Caki2 (cell line): ENCODE measurements around the gene DTX2. TPM values are rescaled to one million over a fixed set of nuclear protein-coding genes. Genes with fewer than 3 reads are reported as not detected.
"Not testable (repeated sequence)": the region's sequence is repeated elsewhere in the genome, so short reads cannot be mapped to it uniquely, and the experiment has no call there.

Source experiments
- DNase-seq: peaks from one replicate; pipeline ENCODE4 v3.0.0-alpha.2; 2015; ENCODE audit warnings: low read depth
- in situ Hi-C: cut with HindIII; loops from 2 replicates; pipeline ENCODE4 v1.10.0; 2016; ENCODE audit warnings: low sequenced_read_pairs, low pct_unique_long_range_greater_than_20kb, mixed read lengths
- total RNA-seq: library from RNA; depleted of rRNA; stranded (reverse); fragments of >200 nt; shearing (Covaris generic); gene quantifications from 2 replicates; pipeline ENCODE4 v1.2.3, GENCODE V29; 2014; ENCODE audit warnings: low replicate concordance

The DTX2 gene
- total RNA-seq, 1 experiment from 2014 or later, result 7.9 TPM

GRCh38 chr7:76480403-76481253, 19.1 kb downstream of the DTX2 start:
- DNase-seq, in situ Hi-C loops: not testable (repeated sequence)

- DNase-seq, result not testable (repeated sequence)
These were observed 21.2 kb downstream of the DTX2 start for GRCh38 chr7:76482660-76483059.

DNA sequence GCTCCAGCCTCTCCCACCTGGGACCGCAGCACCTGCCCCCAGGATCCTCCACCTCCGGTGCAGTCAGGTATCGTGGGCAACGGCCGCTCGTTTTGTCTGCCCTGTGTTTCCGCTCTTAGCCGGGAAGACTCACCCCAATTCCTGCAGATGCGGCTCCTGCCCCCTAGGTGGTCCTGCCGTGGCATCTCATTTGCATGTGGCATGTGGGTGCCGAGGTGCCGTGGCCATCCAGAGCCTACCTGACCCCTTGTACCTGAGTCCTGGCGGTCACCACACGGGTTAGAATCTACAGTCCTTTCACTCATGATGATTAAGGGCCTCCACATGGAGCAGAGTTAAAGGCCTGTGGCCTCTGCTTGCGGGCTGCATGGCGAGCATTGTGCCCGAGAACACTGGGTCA, 21.6 kb downstream of the DTX2 start:
- DNase-seq, in situ Hi-C loops: not testable (repeated sequence)

More at GRCh38 chr7:76482660-76483059, 21.2 kb downstream of the DTX2 start:
- in situ Hi-C loops, result not testable (repeated sequence)

GRCh38 chr7:76484456-76484855, 22.9 kb downstream of the DTX2 start:
- in situ Hi-C loops, result not testable (repeated sequence)

DNA sequence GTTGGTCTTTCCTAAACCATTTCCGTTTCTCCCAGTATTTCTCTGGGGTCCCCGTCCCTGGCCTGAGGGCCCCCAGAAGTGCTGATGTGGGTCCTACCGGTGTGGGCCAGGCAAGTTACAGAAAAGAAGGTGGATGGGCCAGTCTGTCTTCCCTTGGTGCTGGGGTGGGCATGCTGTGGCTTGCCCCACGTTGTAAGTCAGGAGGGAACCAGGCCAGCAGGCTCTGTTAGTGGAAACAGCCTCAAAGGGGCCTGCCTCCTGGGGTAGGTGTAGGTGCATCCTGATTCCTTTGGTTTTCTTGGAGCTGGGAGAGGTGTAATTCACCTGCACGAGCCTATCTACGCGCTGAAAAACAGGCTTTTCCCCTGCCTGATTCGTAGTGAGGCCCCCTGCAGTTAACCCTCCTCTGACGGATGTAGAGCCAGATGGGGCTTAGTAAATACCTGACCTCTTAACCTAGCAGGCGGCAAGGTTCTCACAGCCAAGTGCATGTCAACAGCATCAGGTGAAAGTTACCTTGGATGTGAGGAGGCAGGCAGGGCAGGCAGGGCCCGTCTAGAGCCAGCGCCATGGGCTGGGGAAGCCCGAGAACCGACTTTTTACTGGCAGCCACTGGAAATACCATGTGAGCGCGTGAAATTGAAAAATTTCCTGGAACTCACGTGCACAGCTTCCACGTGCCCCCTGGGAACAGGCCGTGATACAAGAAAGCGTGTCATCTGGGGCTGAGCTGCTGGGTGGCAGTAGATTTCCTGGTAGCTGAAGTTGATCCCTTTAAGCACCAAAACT, 24.5 kb downstream of the DTX2 start:
- DNase-seq, in situ Hi-C loops: not testable (repeated sequence)

More at GRCh38 chr7:76484456-76484855, 22.9 kb downstream of the DTX2 start:
- not testable (repeated sequence) for DNase-seq

DNA sequence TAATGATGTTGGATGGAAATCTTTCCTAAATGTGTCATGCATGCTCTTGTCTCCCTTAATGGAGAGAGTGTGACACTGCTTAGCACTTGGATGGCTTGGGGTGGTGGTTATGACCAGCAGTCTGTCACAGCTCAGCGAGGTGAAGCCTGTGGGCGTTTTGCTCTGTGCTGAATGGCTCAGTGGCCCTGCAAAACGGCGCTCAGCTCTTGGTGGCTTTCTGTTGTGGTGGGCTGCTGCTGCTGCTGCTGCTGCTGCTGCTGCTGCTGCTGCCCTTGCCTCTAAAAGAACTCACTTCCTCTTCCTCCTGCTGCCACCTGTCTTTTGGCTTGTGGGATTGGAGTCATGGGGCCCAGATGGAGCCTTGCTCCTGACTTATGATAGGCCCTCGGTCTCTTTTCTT, 25.1 kb downstream of the DTX2 start:
- in situ Hi-C loops, DNase-seq: not testable (repeated sequence)

GRCh38 chr7:76487969-76488368, 26.5 kb downstream of the DTX2 start:
- DNase-seq, in situ Hi-C loops: not testable (repeated sequence)

GRCh38 chr7:76492139-76492538, 30.6 kb downstream of the DTX2 start:
- DNase-seq, in situ Hi-C loops: not testable (repeated sequence)

GRCh38 chr7:76495717-76496116, 34.2 kb downstream of the DTX2 start:
- DNase-seq, in situ Hi-C loops: not testable (repeated sequence)

GRCh38 chr7:76497918-76498582, 36.5 kb downstream of the DTX2 start:
- in situ Hi-C loops, DNase-seq: not testable (repeated sequence)

- in situ Hi-C loops, DNase-seq: not testable (repeated sequence)
These were observed 37.2 kb downstream of the DTX2 start for GRCh38 chr7:76498583-76499200.

DNA sequence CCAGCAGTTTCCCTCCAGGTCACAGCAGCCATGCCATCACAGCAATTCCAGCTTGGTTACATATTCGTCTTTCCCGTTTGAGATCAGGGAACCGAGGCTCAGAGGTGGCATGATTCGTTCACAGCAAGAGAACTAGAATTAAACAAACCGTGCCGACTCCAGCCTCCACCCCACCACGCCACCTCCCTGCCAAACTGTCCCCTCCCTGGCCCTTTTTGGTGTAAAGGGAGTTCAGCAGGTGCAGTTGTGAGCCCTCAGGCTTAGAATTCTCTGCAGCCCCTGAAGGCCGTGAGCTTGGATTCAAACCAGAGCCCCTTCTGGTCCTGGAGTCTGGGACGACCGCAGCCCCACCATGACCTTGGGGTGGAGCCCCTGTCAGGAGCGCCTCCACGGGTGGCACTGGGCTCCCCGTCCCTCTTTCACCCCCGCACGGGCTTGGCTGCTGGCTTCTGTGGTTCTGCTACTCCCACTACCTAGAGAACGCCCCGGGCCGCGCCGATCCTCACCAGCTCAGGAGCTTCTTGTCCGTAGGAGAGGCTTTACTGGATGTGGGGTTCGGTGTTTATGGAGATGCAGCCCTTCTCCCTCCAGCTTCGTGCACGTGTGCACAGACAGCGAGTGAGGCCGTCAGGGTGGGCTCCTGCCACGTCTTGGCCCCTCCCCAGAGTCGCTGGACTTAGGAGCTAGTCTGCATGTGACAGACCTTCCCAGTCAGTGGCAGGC, 37.9 kb downstream of the DTX2 start:
- in situ Hi-C loops, DNase-seq: not testable (repeated sequence)

- in situ Hi-C loops, DNase-seq: not testable (repeated sequence)
These were observed 38.4 kb downstream of the DTX2 start for GRCh38 chr7:76499924-76500241.

- DNase-seq, in situ Hi-C loops: not testable (repeated sequence)
These were observed 40.7 kb downstream of the DTX2 start for GRCh38 chr7:76502224-76502623.

DNA sequence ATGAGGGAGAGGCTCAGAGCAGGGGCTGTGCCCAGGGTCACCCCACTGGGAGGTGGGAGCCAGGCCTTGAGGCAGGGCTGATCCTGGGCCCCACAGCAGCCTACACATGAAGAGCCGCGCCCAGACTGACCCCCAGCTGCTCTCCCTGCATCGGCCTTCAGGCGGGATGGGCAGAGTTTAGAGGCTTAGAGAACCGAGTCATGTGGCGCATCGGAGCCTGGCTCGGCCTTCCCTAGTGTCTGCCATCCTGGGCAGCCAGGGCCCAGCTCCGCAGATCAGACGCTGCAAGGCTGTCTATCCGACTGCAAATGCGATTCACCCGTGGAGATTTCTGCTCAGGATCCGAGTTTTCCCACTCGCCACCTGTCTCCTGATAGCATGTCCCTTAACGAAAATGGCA, 41.3 kb downstream of the DTX2 start:
- DNase-seq, in situ Hi-C loops: not testable (repeated sequence)

DNA sequence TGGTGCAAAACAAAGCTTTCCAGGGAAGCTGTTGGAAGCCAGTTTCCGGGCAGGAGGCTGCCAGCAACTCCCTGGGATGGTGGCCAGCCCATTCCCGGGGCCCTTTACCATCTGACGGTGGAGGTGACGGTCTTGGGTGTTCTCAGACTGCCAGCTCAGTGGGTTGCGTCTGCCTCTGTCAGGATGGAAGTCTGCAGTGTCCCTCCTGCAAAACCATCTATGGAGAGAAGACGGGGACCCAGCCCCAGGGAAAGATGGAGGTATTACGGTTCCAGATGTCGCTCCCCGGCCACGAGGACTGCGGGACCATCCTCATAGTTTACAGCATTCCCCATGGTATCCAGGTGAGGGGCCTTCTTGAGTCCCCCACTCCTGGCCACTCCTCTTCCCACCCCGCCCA, 41.7 kb downstream of the DTX2 start:
- in situ Hi-C loops, DNase-seq: not testable (repeated sequence)

- DNase-seq, in situ Hi-C loops: not testable (repeated sequence)
These were observed 43.0 kb downstream of the DTX2 start for GRCh38 chr7:76504351-76505167.
